ENCODE measurements around the gene NBPF3.
A peak's percentile ranks its signal among the peaks of the same experiment; 100 is the strongest.
"Not testable (repeated sequence)": the region's sequence is repeated elsewhere in the genome, so short reads cannot be mapped to it uniquely, and the experiment has no call there.

The NBPF3 gene

DNA sequence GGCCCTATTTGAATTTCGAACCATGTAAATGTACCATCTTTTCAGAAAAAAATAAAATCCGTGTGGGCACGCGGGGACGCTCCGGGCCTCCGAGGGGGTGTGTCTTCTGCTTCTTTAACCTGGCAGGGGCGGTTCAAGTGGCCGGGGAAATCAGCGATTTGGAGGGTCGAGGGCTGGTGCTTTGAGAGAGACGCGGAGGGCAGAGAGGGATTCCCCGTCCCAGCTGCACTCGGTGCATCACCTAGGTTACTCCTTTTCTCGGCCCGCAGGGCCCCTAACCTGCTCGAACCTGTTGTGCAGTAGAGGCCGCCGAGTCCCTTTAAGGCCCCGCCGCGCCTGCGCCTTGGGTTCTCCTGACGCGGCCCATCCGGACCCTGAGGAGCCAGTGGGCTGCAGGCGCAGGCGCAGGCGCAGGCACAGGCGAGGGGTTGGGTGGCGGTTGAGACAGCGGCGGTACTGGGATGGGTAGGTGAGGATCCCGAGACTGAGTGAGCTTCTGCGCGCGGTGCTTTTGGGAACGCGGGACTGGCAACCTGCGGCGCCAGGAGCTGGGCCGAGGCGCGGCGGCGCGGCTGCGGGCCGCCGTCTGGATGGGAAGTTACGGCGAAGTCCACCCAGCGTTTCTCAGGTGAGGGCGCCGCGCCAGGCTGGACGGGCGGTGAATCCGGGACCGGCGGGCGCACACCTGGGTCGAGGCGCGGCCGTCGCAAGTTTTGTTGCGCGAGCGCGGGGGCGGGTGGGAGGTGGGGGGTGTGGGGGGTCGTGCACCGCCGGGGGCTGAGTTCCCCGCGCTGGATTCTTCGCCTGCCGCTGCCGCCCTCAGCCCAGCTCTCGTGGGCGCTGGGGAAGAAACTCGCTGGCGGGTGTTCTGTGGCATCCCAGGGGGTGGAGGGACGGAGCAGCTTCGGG is at the start of gene NBPF3:
Gene NBPF3 (plus strand): TSS at position 417 of the 909 bp plus-strand sequence. CDS start 4,950 bp downstream, outside the sequence.
- peak within 1 kb of the TSS; percentile 84 for H3K27ac Mint-ChIP-seq
- DNase-seq (peak; percentile 80), ATAC-seq (replicated peaks) (peak; percentile 98 to 99)
- no peaks in the 10 kb centered on the region for H3K9me3 Mint-ChIP-seq
- peak within 1 kb of the TSS; percentile 96 to 99 for H3K4me3 Mint-ChIP-seq
- H3K27me3 Mint-ChIP-seq: peaks cover 23 to 29% of the 10 kb centered on the region in 2 donors
- H3K4me1 Mint-ChIP-seq: peaks cover 12 to 34% of the 10 kb centered on the region in 2 donors
- H3K36me3 Mint-ChIP-seq: peaks cover 2 to 3% of the 10 kb centered on the region in 2 donors

- Mint-ChIP-seq H3K27me3 (peaks cover 9 to 28% of the 10 kb centered on the region in 2 donors), H3K36me3 (no peaks in the 10 kb centered on the region), H3K9me3 (no peaks in the 10 kb centered on the region), H3K4me1 (peaks cover 2 to 10% of the 10 kb centered on the region in 2 donors), H3K27ac (no peak overlapping the region), H3K4me3 (no peak overlapping the region)
- DNase-seq (no peak), ATAC-seq (replicated peaks) (no peak)
Observed at GRCh38 chr1:21391497-21391896, 48.4 kb upstream of the NBPF3 start.

- Mint-ChIP-seq H3K27me3 (peaks cover 9 to 20% of the 10 kb centered on the region in 2 donors), H3K36me3 (no peaks in the 10 kb centered on the region), H3K27ac (no peak overlapping the region), H3K9me3 (no peaks in the 10 kb centered on the region), H3K4me1 (peaks cover 2 to 10% of the 10 kb centered on the region in 2 donors), H3K4me3 (no peak overlapping the region)
- ATAC-seq (replicated peaks) (no peak), DNase-seq (no peak)
Observed at GRCh38 chr1:21392587-21393263, 47.2 kb upstream of the NBPF3 start.

GRCh38 chr1:21396516-21396915 is 43.4 kb upstream of the NBPF3 start:
- DNase-seq (no peak), ATAC-seq (replicated peaks) (peak in 1 of 2 donors; percentile 16)
- peaks cover 0 to 5% of the 10 kb centered on the region in 2 donors for H3K4me1 Mint-ChIP-seq
- peaks cover 20 to 26% of the 10 kb centered on the region in 2 donors for H3K27me3 Mint-ChIP-seq
- H3K4me3 Mint-ChIP-seq: no peak overlapping the region
- H3K9me3 Mint-ChIP-seq: no peaks in the 10 kb centered on the region
- no peak overlapping the region for H3K27ac Mint-ChIP-seq
- no peaks in the 10 kb centered on the region for H3K36me3 Mint-ChIP-seq

DNA sequence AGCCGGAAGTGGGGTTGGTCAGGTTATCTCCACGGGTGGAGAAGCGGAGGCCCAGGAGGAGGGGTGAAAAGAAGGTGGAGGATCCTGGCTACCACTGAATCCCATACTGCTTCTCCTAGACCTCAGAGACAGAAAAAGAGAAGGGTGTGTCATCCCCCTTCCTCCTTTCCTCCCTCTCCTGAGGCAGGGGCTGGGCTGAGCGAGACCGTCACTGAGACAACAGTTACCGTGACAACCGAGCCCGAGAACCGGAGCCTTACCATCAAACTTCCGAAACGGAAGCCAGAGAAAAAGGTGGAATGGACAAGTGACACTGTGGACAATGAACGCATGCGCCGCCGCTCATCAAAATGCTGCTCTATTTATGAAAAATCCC is 42.1 kb upstream of the NBPF3 start:
- peaks cover 0 to 5% of the 10 kb centered on the region in 2 donors for H3K4me1 Mint-ChIP-seq

GRCh38 chr1:21401726-21402346 is 38.1 kb upstream of the NBPF3 start:
- H3K9me3 Mint-ChIP-seq; H3K4me1 Mint-ChIP-seq; ATAC-seq (replicated peaks); H3K36me3 Mint-ChIP-seq; H3K27ac Mint-ChIP-seq; H3K4me3 Mint-ChIP-seq; DNase-seq: not testable (repeated sequence)
- peaks cover 24 to 34% of the 10 kb centered on the region in 2 donors for H3K27me3 Mint-ChIP-seq

More for the DNA sequence above, 42.1 kb upstream of the NBPF3 start:
- DNase-seq: no peak
- Mint-ChIP-seq H3K9me3 (no peaks in the 10 kb centered on the region), H3K36me3 (no peaks in the 10 kb centered on the region), H3K27ac (peak overlapping the region; percentile 78), H3K4me3 (peak overlapping the region; percentile 75), H3K27me3 (peaks cover 17% of the 10 kb centered on the region in 2 donors)
- peak; percentile 41 to 49 for ATAC-seq (replicated peaks)

GRCh38 chr1:21406659-21407058 is 33.3 kb upstream of the NBPF3 start:
- DNase-seq (no peak), ATAC-seq (replicated peaks) (no peak)
- H3K36me3 Mint-ChIP-seq: no peaks in the 10 kb centered on the region
- H3K27me3 Mint-ChIP-seq: peaks cover 17 to 47% of the 10 kb centered on the region in 2 donors
- H3K4me1 Mint-ChIP-seq: no peaks in the 10 kb centered on the region
- H3K4me3 Mint-ChIP-seq: no peak overlapping the region
- H3K27ac Mint-ChIP-seq: no peak overlapping the region
- H3K9me3 Mint-ChIP-seq: no peaks in the 10 kb centered on the region

DNA sequence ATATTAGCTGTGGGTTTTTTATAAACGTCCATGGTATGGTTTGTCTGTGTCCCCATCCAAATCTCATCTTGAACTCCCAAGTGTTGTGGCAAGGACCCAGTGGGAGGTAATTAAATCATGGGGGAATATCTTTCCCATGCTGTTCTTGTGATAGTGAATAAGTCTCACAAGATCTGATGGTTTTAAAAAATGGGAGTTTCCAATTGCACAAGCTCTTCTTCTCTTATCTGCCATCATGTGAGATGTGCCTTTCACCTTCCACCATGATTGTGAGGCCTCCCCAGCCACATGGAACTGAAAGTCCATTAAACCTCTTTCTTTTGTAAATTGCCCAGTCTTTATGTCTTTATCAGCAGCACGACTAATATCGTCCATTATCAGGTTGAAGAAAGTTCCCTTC is 30.0 kb upstream of the NBPF3 start:
- H3K27ac Mint-ChIP-seq; H3K9me3 Mint-ChIP-seq; H3K4me1 Mint-ChIP-seq; ATAC-seq (replicated peaks); H3K36me3 Mint-ChIP-seq; H3K4me3 Mint-ChIP-seq; DNase-seq: not testable (repeated sequence)
- peaks cover 22 to 52% of the 10 kb centered on the region in 2 donors for H3K27me3 Mint-ChIP-seq

GRCh38 chr1:21414015-21414414 is 25.9 kb upstream of the NBPF3 start:
- ATAC-seq (replicated peaks) (no peak), DNase-seq (no peak)
- H3K9me3 Mint-ChIP-seq: no peaks in the 10 kb centered on the region
- no peak overlapping the region for H3K27ac Mint-ChIP-seq
- no peaks in the 10 kb centered on the region for H3K36me3 Mint-ChIP-seq
- no peak overlapping the region for H3K4me3 Mint-ChIP-seq
- H3K27me3 Mint-ChIP-seq: peaks cover 28 to 60% of the 10 kb centered on the region in 2 donors
- H3K4me1 Mint-ChIP-seq: no peaks in the 10 kb centered on the region

- H3K27me3 Mint-ChIP-seq: peaks cover 29 to 44% of the 10 kb centered on the region in 2 donors
Observed at GRCh38 chr1:21420378-21420777, 19.6 kb upstream of the NBPF3 start.

GRCh38 chr1:21421307-21421706 is 18.6 kb upstream of the NBPF3 start:
- H3K4me1 Mint-ChIP-seq; H3K4me3 Mint-ChIP-seq; ATAC-seq (replicated peaks); DNase-seq; H3K9me3 Mint-ChIP-seq; H3K36me3 Mint-ChIP-seq; H3K27ac Mint-ChIP-seq: not testable (repeated sequence)
- H3K27me3 Mint-ChIP-seq: peaks cover 22 to 38% of the 10 kb centered on the region in 2 donors

More at GRCh38 chr1:21420378-21420777, 19.6 kb upstream of the NBPF3 start:
- not testable (repeated sequence) for H3K4me3 Mint-ChIP-seq; H3K36me3 Mint-ChIP-seq; H3K9me3 Mint-ChIP-seq; DNase-seq; ATAC-seq (replicated peaks); H3K27ac Mint-ChIP-seq; H3K4me1 Mint-ChIP-seq

- peak; percentile 20 to 53 for ATAC-seq (replicated peaks)
- Mint-ChIP-seq H3K27me3 (peaks cover 10 to 30% of the 10 kb centered on the region in 2 donors), H3K27ac (peak overlapping the region; percentile 62), H3K4me3 (peak overlapping the region; percentile 21 to 78)
- not testable (repeated sequence) for DNase-seq, H3K36me3 Mint-ChIP-seq, H3K4me1 Mint-ChIP-seq, H3K9me3 Mint-ChIP-seq
Observed at GRCh38 chr1:21427798-21428480, 12.0 kb upstream of the NBPF3 start.

- peaks cover 16 to 30% of the 10 kb centered on the region in 2 donors for H3K27me3 Mint-ChIP-seq
- H3K4me1 Mint-ChIP-seq, DNase-seq, H3K9me3 Mint-ChIP-seq, H3K4me3 Mint-ChIP-seq, H3K36me3 Mint-ChIP-seq, H3K27ac Mint-ChIP-seq: not testable (repeated sequence)
- peak; percentile 33 to 56 for ATAC-seq (replicated peaks)
Observed at GRCh38 chr1:21428481-21429073, 11.4 kb upstream of the NBPF3 start.

All from stimulated activated naive B cell treated with anti-CD40 and anti-IgM and Interleukin-4, amounts not matched to agents 10 μg/mL and 1 μg/mL and 100 μg/mL, for 72 hours (primary cell).